Measurements from ENCODE around the gene SMNDC1.

DNA sequence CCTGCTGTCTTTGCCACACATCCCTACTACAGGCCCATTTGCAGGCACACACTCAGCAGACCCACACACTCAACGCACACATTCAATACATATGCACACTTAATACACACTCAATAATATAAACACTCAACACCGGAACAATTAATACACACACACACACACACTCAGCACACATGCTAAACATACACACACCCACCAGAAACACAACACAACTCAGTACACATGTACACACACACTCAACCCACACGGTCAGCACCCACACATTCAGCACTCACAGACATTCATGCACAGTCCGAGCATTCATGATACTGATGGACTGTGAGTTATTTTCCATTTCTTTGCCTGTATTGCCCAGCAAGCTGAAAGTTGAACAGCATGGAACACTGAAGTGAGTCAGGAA lies 35.4 kb upstream of the SMNDC1 start:
- TF ChIP-seq, protein P1, sequence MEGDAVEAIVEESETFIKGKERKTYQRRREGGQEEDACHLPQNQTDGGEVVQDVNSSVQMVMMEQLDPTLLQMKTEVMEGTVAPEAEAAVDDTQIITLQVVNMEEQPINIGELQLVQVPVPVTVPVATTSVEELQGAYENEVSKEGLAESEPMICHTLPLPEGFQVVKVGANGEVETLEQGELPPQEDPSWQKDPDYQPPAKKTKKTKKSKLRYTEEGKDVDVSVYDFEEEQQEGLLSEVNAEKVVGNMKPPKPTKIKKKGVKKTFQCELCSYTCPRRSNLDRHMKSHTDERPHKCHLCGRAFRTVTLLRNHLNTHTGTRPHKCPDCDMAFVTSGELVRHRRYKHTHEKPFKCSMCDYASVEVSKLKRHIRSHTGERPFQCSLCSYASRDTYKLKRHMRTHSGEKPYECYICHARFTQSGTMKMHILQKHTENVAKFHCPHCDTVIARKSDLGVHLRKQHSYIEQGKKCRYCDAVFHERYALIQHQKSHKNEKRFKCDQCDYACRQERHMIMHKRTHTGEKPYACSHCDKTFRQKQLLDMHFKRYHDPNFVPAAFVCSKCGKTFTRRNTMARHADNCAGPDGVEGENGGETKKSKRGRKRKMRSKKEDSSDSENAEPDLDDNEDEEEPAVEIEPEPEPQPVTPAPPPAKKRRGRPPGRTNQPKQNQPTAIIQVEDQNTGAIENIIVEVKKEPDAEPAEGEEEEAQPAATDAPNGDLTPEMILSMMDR (IDR thresholded peaks at IDR 0.05; ENCODE audit: low read depth, low read length): no peak
- no peak for TF ChIP-seq EZH2phosphoT487 (IDR thresholded peaks at IDR 0.05; ENCODE audit: low read depth)

Measured in OCI-LY3 (cell line).